K562 (cell line): ENCODE data around the gene ISYNA1. TPM values are rescaled to one million over a fixed set of nuclear protein-coding genes. Genes with fewer than 3 reads are reported as not detected.

ENCODE experiments used
- BMI1 ChIP-seq: fragments of 150-350 bp; IDR thresholded peaks from 2 replicates; pipeline ENCODE4 v1.6.1; 2014; ENCODE audit warnings: low read length
- CBX1 ChIP-seq: sonication (generic); IDR thresholded peaks from 2 replicates; pipeline ENCODE4 v1.6.1; 2016; ENCODE audit warnings: antibody characterized with exemption, low read depth, mild to moderate bottlenecking
- DPF2 ChIP-seq: fragments of 450-650 bp; IDR thresholded peaks from 2 replicates; pipeline ENCODE4 v1.6.1; 2016
- FOXK2 ChIP-seq, 2 experiments: fragments of 450-650 bp; IDR thresholded peaks in 1 of 2; conservative IDR thresholded peaks in 1 of 2; 2 replicates each; pipeline ENCODE4 v1.6.1; 2016; ENCODE audit warnings: low read depth in 2 of 2, mild to moderate bottlenecking in 1 of 2
- KDM5B ChIP-seq: fragments of 200-600 bp; sonication (generic); IDR thresholded peaks from 2 replicates; pipeline ENCODE4 v1.6.1; 2012; ENCODE audit warnings: low read depth, mild to moderate bottlenecking, moderate library complexity, low read length, control low read depth, inconsistent platforms; ENCODE audit not compliant: insufficient replicate concordance
- ZFP30 ChIP-seq: fragments of 250-450 bp; sonication (Bioruptor Pico); IDR thresholded peaks from 2 replicates; pipeline ENCODE4 v1.8.0; 2022; ENCODE audit warnings: moderate library complexity, mild to moderate bottlenecking, inconsistent platforms, borderline replicate concordance
- ZNF274 ChIP-seq: IDR thresholded peaks from 2 replicates; pipeline ENCODE4 v1.6.1; 2011; ENCODE audit warnings: low read depth, mild to moderate bottlenecking, low read length, moderate library complexity, borderline replicate concordance
- ZNF445 ChIP-seq: fragments of 250-450 bp; sonication (Bioruptor Pico); IDR thresholded peaks from 2 replicates; pipeline ENCODE4 v1.4.0; 2020; ENCODE audit warnings: low read depth, mild to moderate bottlenecking, moderate library complexity
- polyA plus RNA-seq, 8 experiments: library from polyadenylated mRNA; depleted of rRNA in 4 of 8; stranded (reverse) in 5 of 8; unstranded in 3 of 8; fragments of >200 nt; fragmentation: Nextera tagmentation in 2 of 8; fragmentation: Illumina TruSeq in 1 of 8; extraction: Ambion mirVana in 2 of 8; extraction: Trizol in 1 of 8; gene quantifications; 2 replicates each; pipeline versions ENCODE4 v1.2.1 to v1.2.3, GENCODE V29; 2011 to 2014; ENCODE audit warnings: inconsistent platforms in 1 of 8, missing spikeins in 1 of 8
- total RNA-seq, 7 experiments: library from RNA; depleted of rRNA in 6 of 7; stranded (reverse); fragments of >200 nt in 6 of 7; fragmentation: Illumina TruSeq in 2 of 7; extraction: Trizol in 2 of 7; gene quantifications; 2 replicates each; pipeline versions ENCODE4 v1.2.1 to v1.2.3, GENCODE V29; 2011 to 2021; ENCODE audit warnings: low replicate concordance in 1 of 7
- TF ChIP-seq, protein P1 (sequence below): sonication (generic); formaldehyde crosslinking; IDR thresholded peaks from 2 replicates; pipeline ENCODE4 v1.8.0; 2022; ENCODE audit warnings: missing genetic modification reagents, mild to moderate bottlenecking, borderline replicate concordance
- TF ChIP-seq, protein P2 (sequence below): fragments of 200-800 bp; sonication (Bioruptor generic); IDR thresholded peaks from 2 replicates; pipeline ENCODE4 v1.6.1; 2017; ENCODE audit warnings: missing genetic modification characterization, missing compliant biosample characterization
- TF ChIP-seq, protein P3 (sequence below): sonication (generic); formaldehyde crosslinking; IDR thresholded peaks from 2 replicates; pipeline ENCODE4 v1.8.0; 2022; ENCODE audit warnings: mild to moderate bottlenecking, missing genetic modification reagents, borderline replicate concordance
- TF ChIP-seq, protein P4 (sequence below), 2 experiments: IDR thresholded peaks; 2 replicates each; pipeline ENCODE4 v1.6.1; 2011; ENCODE audit warnings: borderline replicate concordance in 1 of 2, control low read depth in 1 of 2, low read depth in 1 of 2, low read length in 1 of 2, mild to moderate bottlenecking in 1 of 2, mixed read lengths in 1 of 2, moderate library complexity in 1 of 2; ENCODE audit not compliant: insufficient read depth in 1 of 2, insufficient read length in 1 of 2, poor library complexity in 1 of 2, severe bottlenecking in 1 of 2; ENCODE audit errors: extremely low read depth in 1 of 2
- TF ChIP-seq, protein P5 (sequence below): fragments of 450-650 bp; IDR thresholded peaks from 2 replicates; pipeline ENCODE4 v1.7.1; 2018; ENCODE audit warnings: mild to moderate bottlenecking, low read depth; ENCODE audit not compliant: partially characterized antibody
- TF ChIP-seq, protein P6 (sequence below): sonication (generic); formaldehyde crosslinking; IDR thresholded peaks from 2 replicates; pipeline ENCODE4 v1.8.0; 2022; ENCODE audit warnings: mild to moderate bottlenecking, missing genetic modification reagents
- TF ChIP-seq, protein P7 (sequence below): sonication (generic); formaldehyde crosslinking; IDR thresholded peaks from 2 replicates; pipeline ENCODE4 v1.8.1; 2023; ENCODE audit warnings: mild to moderate bottlenecking, missing genetic modification reagents

The ISYNA1 gene
- total and polyA plus RNA-seq, 9 of the 15 experiments (the other 6 are each of a cell fraction or from before 2014, with no cell fraction given): 21.8 to 460 (median 93.2) TPM

DNA sequence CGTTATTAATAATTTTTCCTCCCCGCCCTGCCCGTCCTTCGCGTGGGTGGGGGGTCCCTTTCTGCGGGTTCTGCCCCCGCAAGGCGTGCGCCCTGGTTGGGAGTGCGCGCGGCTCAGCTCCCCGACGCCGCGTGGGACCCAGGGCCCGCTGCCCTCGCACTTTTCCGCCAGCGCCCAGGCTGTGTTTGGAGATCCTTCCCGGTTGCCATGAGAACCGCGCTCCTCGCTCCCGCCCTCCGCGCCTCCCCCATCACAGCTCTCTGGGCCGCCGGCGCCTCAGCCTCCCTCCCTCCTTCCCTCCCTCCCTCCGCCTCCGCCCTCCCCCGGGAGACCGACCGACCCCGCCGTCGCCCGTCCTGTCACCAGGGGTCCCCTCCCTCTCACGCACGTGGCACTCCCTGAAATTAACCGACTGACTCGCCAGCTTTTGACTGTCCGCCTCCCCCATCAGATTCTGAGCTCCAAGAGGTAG lies 21.1 kb downstream of the ISYNA1 start (continued):
- TF ChIP-seq, protein P1, sequence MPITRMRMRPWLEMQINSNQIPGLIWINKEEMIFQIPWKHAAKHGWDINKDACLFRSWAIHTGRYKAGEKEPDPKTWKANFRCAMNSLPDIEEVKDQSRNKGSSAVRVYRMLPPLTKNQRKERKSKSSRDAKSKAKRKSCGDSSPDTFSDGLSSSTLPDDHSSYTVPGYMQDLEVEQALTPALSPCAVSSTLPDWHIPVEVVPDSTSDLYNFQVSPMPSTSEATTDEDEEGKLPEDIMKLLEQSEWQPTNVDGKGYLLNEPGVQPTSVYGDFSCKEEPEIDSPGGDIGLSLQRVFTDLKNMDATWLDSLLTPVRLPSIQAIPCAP (CRISPR knock-in tag): no peak
- TF ChIP-seq FOXK2 (conservative IDR thresholded peaks at IDR 0.05 in 1 of 2, IDR thresholded peaks at IDR 0.05 in 1 of 2; ENCODE audit: low read depth in 2 of 2): no peak
- no peak for TF ChIP-seq CBX1
- no peak for TF ChIP-seq ZFP30 (CRISPR knock-in tag)
- TF ChIP-seq KDM5B: no peak
- peak; percentile 88 for TF ChIP-seq BMI1
- TF ChIP-seq DPF2: peak; percentile 55; the same call in 1 of the 2 replicates
- TF ChIP-seq, protein P2, sequence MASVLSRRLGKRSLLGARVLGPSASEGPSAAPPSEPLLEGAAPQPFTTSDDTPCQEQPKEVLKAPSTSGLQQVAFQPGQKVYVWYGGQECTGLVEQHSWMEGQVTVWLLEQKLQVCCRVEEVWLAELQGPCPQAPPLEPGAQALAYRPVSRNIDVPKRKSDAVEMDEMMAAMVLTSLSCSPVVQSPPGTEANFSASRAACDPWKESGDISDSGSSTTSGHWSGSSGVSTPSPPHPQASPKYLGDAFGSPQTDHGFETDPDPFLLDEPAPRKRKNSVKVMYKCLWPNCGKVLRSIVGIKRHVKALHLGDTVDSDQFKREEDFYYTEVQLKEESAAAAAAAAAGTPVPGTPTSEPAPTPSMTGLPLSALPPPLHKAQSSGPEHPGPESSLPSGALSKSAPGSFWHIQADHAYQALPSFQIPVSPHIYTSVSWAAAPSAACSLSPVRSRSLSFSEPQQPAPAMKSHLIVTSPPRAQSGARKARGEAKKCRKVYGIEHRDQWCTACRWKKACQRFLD (CRISPR knock-in tag): no peak; the same call in none of the 2 replicates
- TF ChIP-seq, protein P3, sequence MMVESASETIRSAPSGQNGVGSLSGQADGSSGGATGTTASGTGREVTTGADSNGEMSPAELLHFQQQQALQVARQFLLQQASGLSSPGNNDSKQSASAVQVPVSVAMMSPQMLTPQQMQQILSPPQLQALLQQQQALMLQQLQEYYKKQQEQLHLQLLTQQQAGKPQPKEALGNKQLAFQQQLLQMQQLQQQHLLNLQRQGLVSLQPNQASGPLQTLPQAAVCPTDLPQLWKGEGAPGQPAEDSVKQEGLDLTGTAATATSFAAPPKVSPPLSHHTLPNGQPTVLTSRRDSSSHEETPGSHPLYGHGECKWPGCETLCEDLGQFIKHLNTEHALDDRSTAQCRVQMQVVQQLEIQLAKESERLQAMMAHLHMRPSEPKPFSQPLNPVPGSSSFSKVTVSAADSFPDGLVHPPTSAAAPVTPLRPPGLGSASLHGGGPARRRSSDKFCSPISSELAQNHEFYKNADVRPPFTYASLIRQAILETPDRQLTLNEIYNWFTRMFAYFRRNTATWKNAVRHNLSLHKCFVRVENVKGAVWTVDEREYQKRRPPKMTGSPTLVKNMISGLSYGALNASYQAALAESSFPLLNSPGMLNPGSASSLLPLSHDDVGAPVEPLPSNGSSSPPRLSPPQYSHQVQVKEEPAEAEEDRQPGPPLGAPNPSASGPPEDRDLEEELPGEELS (CRISPR knock-in tag): no peak
- TF ChIP-seq ZNF274: no peak
- TF ChIP-seq, protein P4, sequence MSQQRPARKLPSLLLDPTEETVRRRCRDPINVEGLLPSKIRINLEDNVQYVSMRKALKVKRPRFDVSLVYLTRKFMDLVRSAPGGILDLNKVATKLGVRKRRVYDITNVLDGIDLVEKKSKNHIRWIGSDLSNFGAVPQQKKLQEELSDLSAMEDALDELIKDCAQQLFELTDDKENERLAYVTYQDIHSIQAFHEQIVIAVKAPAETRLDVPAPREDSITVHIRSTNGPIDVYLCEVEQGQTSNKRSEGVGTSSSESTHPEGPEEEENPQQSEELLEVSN (IDR thresholded peaks at IDR 0.05; ENCODE audit: borderline replicate concordance in 1 of 2, extremely low read depth in 1 of 2, insufficient read depth in 1 of 2, insufficient read length in 1 of 2, low read depth in 1 of 2, low read length in 1 of 2, poor library complexity in 1 of 2, severe bottlenecking in 1 of 2): peak; percentile 72 to 93
- TF ChIP-seq, protein P5, sequence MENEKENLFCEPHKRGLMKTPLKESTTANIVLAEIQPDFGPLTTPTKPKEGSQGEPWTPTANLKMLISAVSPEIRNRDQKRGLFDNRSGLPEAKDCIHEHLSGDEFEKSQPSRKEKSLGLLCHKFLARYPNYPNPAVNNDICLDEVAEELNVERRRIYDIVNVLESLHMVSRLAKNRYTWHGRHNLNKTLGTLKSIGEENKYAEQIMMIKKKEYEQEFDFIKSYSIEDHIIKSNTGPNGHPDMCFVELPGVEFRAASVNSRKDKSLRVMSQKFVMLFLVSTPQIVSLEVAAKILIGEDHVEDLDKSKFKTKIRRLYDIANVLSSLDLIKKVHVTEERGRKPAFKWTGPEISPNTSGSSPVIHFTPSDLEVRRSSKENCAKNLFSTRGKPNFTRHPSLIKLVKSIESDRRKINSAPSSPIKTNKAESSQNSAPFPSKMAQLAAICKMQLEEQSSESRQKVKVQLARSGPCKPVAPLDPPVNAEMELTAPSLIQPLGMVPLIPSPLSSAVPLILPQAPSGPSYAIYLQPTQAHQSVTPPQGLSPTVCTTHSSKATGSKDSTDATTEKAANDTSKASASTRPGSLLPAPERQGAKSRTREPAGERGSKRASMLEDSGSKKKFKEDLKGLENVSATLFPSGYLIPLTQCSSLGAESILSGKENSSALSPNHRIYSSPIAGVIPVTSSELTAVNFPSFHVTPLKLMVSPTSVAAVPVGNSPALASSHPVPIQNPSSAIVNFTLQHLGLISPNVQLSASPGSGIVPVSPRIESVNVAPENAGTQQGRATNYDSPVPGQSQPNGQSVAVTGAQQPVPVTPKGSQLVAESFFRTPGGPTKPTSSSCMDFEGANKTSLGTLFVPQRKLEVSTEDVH: no peak
- TF ChIP-seq, protein P6, sequence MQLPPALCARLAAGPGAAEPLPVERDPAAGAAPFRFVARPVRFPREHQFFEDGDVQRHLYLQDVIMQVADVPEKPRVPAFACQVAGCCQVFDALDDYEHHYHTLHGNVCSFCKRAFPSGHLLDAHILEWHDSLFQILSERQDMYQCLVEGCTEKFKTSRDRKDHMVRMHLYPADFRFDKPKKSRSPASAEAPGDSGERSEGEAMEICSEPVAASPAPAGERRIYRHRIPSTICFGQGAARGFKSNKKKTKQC (CRISPR knock-in tag): peak; percentile 13; the same call in 1 of the 2 replicates
- TF ChIP-seq ZNF445 (CRISPR knock-in tag): no peak
- TF ChIP-seq, protein P7, sequence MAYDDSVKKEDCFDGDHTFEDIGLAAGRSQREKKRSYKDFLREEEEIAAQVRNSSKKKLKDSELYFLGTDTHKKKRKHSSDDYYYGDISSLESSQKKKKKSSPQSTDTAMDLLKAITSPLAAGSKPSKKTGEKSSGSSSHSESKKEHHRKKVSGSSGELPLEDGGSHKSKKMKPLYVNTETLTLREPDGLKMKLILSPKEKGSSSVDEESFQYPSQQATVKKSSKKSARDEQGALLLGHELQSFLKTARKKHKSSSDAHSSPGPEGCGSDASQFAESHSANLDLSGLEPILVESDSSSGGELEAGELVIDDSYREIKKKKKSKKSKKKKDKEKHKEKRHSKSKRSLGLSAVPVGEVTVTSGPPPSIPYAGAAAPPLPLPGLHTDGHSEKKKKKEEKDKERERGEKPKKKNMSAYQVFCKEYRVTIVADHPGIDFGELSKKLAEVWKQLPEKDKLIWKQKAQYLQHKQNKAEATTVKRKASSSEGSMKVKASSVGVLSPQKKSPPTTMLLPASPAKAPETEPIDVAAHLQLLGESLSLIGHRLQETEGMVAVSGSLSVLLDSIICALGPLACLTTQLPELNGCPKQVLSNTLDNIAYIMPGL (CRISPR knock-in tag): no peak
